Vagina (tissue), 2 donors: ENCODE data around the gene ANOS1.
"Not testable (repeated sequence)": the region's sequence is repeated elsewhere in the genome, so short reads cannot be mapped to it uniquely, and the experiment has no call there.

Source experiments
- POLR2A ChIP-seq, 2 donors: fragments of 450-650 bp; IDR thresholded peaks; one replicate each; pipeline ENCODE4 v1.6.1; 2017; ENCODE audit warnings: antibody characterized with exemption in 2 of 2, mild to moderate bottlenecking in 2 of 2, moderate library complexity in 2 of 2
- TF ChIP-seq, protein P1 (sequence below), 3 experiments: fragments of 450-650 bp in 2 of 3; fragments of 200-600 bp in 1 of 3; sonication (generic) in 1 of 3; IDR thresholded peaks; one replicate each; pipeline ENCODE4 v1.5.1; 2017 to 2019; ENCODE audit warnings: antibody characterized with exemption in 3 of 3, mild to moderate bottlenecking in 2 of 3, moderate library complexity in 2 of 3

DNA sequence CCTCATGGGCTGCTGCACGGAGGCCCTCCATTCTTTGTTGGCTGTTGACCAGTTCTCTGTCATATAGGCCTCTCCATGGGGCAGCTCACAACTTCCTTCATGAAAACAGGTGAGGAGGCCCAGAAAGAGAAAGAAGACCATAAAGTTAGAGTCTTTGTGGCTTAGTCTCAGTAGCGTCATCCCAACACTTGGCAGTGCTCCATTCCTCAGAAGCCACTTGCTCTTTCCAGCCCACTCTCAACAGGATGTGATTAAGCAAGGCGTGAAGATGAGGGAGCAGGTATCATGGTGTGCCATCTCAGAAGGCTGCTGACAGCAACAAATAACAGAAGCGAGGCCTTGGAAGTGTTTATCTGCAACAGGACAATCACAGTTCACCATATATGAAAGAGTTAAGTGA is 236.9 kb downstream of the ANOS1 start:
- TF ChIP-seq, protein P1, sequence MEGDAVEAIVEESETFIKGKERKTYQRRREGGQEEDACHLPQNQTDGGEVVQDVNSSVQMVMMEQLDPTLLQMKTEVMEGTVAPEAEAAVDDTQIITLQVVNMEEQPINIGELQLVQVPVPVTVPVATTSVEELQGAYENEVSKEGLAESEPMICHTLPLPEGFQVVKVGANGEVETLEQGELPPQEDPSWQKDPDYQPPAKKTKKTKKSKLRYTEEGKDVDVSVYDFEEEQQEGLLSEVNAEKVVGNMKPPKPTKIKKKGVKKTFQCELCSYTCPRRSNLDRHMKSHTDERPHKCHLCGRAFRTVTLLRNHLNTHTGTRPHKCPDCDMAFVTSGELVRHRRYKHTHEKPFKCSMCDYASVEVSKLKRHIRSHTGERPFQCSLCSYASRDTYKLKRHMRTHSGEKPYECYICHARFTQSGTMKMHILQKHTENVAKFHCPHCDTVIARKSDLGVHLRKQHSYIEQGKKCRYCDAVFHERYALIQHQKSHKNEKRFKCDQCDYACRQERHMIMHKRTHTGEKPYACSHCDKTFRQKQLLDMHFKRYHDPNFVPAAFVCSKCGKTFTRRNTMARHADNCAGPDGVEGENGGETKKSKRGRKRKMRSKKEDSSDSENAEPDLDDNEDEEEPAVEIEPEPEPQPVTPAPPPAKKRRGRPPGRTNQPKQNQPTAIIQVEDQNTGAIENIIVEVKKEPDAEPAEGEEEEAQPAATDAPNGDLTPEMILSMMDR (IDR thresholded peaks at IDR 0.05) = not testable (repeated sequence)
- not testable (repeated sequence) for TF ChIP-seq POLR2A (IDR thresholded peaks at IDR 0.05)
